SIG-M5 treated with dmso at 0.1 percent for 504 hours (cell line): Measurements from ENCODE around the gene OR8I2.
"Not testable (repeated sequence)": the region's sequence is repeated elsewhere in the genome, so short reads cannot be mapped to it uniquely, and the experiment has no call there.

Experiments
- DNase-seq: peaks from one replicate; lab custom pipeline; 2025; ENCODE audit not compliant: unreplicated experiment; lab: John Stamatoyannopoulos, UW

The OR8I2 gene

GRCh38 chr11:56093008-56093407 is at the start of gene OR8I2:
OR8I2 (plus strand) TSS chr11:56093308; CDS start chr11:56093308, 0 bp downstream.
- no peak for DNase-seq

GRCh38 chr11:56045538-56045937 is 47.6 kb upstream of the OR8I2 start:
- DNase-seq, result no peak

- no peak for DNase-seq
These were observed 44.6 kb upstream of the OR8I2 start for GRCh38 chr11:56048480-56048879.

GRCh38 chr11:56049487-56049886 is 43.6 kb upstream of the OR8I2 start:
- DNase-seq, result no peak

GRCh38 chr11:56056366-56056765 is 36.7 kb upstream of the OR8I2 start:
- not testable (repeated sequence) for DNase-seq

GRCh38 chr11:56057661-56058237 is 35.4 kb upstream of the OR8I2 start:
- not testable (repeated sequence) for DNase-seq

GRCh38 chr11:56058260-56058780 is 34.8 kb upstream of the OR8I2 start:
- not testable (repeated sequence) for DNase-seq

- no peak for DNase-seq
These were observed 26.1 kb upstream of the OR8I2 start for GRCh38 chr11:56066980-56067379.

GRCh38 chr11:56089697-56090096 is 3.4 kb upstream of the OR8I2 start:
- no peak for DNase-seq

- no peak for DNase-seq
These were observed 10.2 kb downstream of the OR8I2 start, which contains the start of gene OR8H2 for GRCh38 chr11:56103210-56103737. OR8H2 (plus strand) TSS chr11:56103687; CDS start chr11:56105043, 1,356 bp downstream.

- no peak for DNase-seq
These were observed 29.0 kb downstream of the OR8I2 start, which contains the start of gene OR8H3 for GRCh38 chr11:56122073-56122472. OR8H3 (plus strand) TSS chr11:56122373; CDS start chr11:56122373, 0 bp downstream.

- DNase-seq, result no peak
These were observed 47.1 kb downstream of the OR8I2 start, which contains the start of gene OR8J3 for GRCh38 chr11:56140151-56140661. OR8J3 (minus strand) TSS chr11:56140201; CDS start chr11:56137718, 2,483 bp downstream.

- not testable (repeated sequence) for DNase-seq
These were observed 50.6 kb downstream of the OR8I2 start for GRCh38 chr11:56143681-56144080.
